NCI-H2107 treated with DMSO at 0.1 percent for 48 hours (cell line): ENCODE results near the gene SETD1B.
"Not testable (repeated sequence)": the region's sequence is repeated elsewhere in the genome, so short reads cannot be mapped to it uniquely, and the experiment has no call there.

Experiments
- DNase-seq: peaks from one replicate; lab custom pipeline; 2025; ENCODE audit not compliant: unreplicated experiment; lab: John Stamatoyannopoulos, UW

Gene SETD1B

DNA sequence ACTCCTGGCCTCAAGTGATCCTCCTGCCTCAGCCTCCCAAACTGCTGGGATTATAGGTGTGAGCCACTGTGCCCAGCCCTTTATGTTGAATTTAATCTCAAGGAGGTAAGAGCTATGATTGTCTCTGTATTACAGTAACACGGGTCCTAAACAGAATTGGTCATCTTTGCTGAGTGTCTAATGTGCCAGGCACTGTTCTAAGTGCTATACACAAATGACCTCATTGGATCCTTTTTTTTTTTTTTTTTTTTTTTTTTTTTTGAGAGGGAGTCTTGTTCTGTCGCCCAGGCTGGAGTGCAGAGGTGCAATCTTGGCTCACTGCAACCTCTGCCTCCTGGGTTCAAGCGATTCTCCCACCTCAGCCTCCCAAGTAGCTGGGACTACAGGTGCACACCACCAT lies 48.6 kb downstream of the SETD1B start:
- not testable (repeated sequence) for DNase-seq

DNA sequence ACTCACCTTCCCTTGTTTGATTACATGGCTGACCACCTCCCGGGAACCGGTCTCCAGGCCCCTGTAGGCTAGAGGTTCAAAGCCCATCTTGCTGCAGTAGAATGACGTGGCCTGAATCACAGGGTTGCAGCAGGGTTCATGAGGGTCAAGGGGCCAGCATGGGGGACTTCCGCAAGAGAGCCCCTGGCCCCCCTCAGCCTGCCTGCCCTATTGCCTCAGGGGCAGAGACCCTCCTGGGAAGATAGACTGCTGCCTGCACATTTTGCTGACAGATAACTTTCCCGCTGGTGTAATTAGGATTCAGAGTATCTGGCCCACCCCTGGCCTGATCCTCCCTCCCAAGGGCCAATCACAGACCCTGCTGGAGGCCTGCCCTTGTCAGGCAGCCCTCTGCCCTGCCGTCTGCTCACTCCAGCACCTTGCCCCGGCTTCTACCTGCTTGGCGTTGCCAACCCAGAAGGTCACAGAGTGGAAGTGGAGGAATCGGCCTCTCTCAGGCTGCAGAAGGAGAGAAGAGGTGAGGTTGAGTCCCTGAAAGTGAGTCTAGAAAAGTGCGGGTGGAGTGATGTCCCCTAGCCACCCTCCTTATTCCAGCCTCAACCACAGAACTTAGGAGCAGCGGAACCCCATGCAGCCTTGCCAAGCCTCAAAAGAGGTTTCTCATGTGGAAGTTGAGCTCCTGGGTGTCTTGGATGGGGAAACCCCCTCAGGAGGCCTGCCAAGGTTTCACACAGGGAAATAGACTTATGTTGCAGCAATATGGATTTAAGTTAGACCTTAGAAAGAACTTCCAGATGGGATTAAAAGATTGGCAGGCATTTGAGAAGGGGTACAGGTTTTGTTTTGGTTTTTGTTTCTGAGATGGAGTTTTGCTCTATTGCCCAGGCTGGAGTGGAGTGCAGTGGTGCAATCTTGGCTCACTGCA lies 53.8 kb downstream of the SETD1B start:
- DNase-seq = no peak

DNA sequence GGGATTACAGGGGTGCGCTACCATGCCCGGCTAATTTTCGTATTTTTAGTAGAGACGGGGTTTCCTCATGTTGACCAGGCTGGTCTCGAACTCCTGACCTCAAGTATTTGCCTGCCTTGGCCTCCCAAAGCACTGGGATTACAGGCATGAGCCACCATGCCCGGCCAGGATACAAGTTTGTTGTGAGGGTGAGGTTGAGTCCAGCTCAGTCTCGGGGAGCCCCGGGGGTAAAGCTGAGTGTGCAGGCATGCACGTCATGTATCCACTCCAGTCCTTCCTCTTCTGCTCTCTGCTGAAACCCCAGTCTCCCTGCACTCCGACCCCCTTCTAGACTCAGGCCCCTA lies 54.5 kb downstream of the SETD1B start:
- no peak for DNase-seq

DNA sequence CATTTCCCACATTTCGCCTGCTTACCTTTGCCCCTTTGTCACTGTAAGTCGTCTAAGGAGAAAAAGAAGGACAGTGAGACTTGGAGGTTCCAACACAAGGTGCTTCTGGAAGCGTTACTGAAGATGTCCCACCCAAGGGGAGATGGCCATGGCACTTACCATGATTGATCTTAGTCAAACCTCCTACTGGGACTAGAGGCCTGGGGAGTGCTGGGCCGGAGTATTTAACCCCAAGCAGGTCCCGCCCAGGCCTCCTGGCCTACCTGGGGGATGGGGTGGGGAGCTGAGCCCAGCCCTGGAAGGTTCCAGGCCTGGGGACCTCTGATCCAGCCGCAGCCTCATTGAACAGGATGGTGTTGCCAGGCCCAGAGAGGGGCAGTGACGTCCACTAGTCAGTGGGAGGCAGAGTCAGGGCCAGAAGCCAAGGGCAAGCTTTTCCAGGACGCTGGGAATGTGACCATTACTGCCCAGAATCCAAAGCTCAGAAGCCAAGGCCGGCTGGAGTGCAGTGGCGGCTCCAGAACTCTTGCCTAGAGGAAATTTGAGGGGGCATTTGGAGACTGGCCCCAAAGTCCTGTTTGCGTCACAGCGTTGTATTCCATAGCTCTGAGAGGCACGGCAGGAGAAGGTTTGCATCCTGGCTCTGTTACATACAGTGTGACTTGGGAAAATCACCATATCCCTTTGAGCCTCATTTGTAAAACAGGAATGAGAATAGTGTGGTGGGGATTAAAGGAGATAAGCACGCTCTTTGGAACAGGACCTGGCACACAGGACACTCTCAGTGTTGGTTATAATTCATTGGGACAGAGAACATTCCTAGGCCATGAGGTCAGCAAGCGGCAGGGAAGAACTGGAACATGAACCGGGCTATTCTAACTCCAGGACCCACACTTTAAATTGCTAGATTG lies 55.1 kb downstream of the SETD1B start, which contains the start of gene HPD:
Gene HPD, minus strand, starts transcription at position 198 of the 911 bp plus-strand sequence. Its CDS starts 36 bp downstream, at position 162.
- DNase-seq = no peak

DNA sequence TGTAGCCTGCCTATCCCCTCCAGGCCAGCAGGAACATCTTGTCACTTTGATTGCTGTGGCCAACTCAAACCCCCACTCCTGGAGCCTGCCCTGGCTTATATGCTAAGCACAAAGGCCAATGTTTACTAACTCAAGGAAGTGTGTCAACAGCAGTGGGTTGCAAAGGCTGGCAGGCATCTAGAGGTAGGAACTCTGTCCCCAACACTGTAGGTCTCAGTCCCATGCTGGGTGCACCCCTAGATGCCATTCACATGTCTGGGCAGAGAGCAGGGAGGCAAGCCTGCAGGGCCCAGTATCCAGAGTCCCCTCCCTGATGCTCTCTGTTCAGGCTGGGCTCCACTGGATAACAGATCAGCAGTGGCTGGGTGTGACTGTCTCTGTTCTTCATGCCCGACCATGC lies 56.4 kb downstream of the SETD1B start:
- no peak for DNase-seq

DNA sequence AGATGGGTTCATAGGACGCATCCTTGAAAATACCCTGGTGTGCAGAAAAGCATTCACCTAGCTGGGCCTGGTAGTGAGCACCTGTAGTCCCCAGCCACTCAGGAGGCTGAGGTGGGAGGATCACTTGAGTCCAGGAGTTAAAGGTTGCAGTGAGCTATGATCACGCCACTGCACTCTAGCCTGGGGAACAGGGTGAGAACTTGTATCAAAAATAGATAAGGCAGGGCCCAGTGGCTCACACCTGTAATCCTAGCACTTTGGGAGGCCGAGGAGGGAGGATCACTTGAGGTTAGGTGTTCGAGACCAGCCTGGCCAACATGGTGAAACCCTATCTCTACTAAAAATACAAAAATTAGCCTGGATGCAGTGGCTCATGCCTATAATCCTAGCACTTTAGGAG lies 56.9 kb downstream of the SETD1B start:
- DNase-seq = not testable (repeated sequence)

DNA sequence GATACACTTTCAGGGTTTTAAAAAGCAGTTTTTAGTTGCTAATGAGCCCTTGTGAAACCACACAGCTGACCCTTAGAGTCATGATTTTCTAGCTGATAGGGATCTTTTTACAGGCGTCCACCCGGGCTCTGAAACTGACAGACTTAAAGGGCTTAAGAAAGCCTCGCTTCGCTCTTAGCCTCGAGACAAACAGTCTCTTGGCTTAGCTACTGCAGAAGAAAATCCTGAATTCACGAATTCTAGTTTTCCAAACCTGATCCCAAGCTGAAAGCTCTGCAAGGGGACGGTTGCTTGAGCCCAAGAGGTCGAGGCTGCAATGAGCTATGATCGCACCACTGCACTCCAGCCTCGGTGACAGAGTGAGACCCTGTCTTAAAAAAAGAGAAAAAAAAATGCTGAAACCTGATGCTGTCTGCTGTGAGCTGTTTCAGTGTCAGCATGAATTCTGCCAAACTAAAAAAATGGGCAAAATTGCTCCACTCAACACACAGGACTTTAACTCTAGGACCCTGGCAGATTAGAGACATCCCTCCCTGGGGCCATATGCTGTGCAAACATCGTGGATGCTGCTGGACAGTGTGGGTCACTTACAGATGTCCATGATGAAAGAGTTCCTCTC lies 57.9 kb downstream of the SETD1B start:
- peak; percentile 14 for DNase-seq

DNA sequence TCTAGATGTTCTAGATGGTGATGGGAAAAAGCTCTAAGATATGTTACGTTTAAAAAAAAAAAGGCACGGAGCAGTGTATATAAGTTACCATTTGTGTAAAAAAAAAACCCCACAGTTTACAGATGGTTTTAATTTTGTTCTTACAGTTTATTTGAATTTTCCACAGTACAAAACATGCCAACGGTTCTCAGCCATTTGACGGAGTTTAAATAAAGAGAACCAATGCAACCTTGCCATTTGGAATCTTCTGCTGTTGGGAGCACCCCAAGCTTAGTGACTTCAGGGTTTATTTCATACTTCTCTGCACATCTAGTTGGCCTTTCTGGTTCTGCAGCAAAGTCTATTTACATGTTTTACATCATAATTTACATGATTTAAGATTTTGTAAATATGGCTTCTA lies 62.5 kb downstream of the SETD1B start:
- no peak for DNase-seq

DNA sequence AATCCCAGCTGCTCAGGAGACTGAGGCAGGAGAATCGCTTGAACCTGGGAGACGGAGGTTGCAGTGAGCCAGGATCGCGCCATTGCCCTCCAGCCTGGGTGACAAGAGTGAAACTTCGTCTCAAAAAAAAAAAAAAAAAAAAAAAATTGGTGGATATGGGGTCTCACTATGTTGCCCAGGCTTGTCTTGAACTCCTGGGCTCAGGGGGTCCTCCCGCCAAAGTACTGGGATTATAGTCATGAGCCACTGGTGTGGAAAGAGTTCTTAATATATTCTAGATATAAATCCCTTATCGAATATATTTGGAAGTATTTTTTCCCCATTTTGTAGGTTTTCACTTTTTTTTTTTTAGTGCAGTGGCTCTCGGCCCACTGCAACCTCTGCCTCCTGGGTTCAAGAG lies 65.4 kb downstream of the SETD1B start:
- DNase-seq = not testable (repeated sequence)

DNA sequence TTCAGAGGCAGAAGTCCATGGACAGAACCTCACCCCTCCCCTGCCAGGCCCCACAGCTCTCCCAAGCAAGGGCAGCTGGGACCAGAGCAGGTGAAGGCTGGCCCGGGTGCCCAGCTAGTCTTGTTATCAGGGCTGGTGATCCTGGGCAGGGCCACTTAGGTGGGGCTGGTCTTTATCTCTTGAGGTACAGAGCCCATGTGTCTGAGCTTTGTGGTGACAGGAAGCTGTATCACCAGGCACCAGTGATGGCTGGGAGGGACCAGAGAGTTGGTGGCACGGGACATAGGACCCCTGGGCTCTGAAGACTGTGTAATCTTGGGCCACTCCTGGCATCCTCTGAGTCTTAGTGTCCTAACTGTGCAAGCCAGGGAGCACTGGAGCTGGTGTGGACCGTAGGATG lies 67.7 kb downstream of the SETD1B start:
- no peak for DNase-seq

DNA sequence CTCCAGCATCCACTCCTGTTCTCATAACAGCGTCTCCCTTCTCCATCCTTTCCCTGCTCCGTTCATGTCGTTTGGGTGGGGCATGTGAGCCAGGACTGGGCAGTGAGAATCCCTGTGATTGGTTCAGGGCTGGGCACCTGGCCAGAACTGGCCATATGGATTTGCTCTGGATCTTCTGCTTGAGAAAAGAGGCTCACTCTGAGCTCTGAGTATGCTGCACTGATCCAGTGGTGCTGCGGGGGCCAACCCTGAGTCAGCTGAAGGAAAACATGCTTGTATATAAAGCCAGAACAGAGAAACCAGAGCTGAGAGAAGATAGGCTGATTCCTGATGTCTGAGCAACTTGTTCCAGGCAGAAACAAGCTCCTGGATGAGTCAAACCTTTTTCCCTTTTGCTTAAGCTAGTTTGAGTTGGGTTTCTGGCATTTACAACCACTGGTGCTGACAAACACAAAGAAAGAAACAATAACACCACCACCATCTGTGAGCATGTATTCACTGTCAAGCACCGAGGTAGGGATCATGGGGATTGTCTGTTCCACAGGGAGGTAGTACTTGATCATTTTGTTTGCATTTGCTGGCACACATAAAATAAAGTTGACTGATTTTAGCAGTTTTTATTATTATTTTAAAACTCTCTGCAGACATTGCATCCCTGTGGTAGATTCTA lies 68.9 kb downstream of the SETD1B start:
- DNase-seq = no peak

DNA sequence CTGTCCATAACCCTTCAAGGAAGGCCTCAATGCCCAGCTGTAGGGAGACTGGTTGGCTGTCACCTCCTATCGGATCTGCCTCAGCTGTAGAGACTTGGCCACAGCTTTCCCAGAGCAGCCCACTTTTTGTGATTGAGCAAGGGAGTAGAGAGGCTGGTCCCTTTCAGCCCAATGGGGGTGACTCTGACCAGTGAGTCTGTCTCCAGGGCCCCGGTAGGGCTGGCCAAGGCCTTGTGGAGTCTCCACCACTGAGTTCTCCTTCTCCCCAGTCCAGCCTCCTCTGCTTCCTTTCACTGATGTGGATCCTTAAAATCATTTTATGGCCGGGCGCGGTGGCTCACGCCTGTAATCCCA lies 69.4 kb downstream of the SETD1B start:
- DNase-seq = no peak

DNA sequence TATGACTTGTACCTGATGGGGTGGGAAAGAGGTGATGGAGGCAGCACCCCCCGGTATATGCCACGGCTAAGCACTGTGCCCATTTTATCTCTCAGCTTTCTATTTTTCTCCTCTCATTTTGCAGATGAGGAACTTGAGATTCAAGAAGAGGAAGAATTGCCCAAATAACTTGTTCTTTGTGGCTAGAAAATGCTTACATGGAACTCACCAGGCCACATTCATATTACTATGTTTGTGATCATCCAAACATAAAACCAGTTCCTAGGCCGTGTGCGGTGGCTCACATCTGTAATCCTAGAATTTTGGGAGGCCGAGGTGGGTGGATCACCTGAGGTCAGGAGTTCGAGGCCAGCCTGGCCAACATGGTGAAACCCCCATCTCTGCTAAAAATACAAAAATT lies 70.3 kb downstream of the SETD1B start:
- DNase-seq = no peak

DNA sequence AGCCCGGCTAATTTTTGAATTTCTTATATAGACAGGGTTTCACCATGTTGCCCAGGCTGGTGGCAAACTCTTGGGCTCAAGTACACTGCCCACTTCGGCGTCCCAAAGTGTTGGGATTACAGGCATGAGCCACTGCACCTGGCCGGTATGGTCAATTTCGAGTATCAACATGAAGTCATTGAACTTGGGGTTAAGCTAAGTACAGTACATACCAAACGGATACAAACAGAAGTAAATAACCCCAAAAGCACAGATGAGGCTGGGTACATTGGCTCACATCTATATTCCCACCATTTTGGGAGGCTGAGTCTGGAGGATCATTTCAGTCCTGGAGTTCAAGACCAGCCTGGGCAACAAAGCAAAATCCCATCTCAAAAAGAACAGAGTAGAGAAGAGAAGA lies 71.8 kb downstream of the SETD1B start:
- no peak for DNase-seq

DNA sequence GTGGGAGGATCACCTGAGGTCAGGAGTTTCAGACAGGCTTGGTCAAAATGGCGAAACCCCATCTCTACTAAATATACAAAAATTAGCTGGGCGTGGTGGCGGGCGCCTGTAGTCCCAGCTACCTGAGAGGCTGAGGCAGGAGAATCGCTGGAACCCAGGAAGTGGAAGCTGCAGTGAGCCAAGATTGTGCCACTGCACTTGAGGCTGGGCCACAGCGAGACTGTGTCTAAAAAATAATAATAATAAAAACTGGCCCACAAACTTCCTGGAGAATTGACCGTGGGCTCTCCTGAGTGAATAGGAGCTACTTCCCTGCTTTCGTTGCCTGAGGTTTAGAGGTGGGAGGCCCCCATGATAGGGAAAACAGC lies 72.3 kb downstream of the SETD1B start:
- DNase-seq = not testable (repeated sequence)
